Mesothelial cell of epicardium (in vitro differentiated cells): ENCODE results near the gene CAPN11. TPM values are rescaled to one million over a fixed set of nuclear protein-coding genes. Genes with fewer than 3 reads are reported as not detected.

Experiments
- DNase-seq, 2 experiments: peaks; one replicate each; pipeline ENCODE4 v3.0.0; 2021; ENCODE audit warnings: low spot score in 2 of 2; ENCODE audit not compliant: unreplicated experiment in 2 of 2
- H3K27ac Mint-ChIP-seq: 2 replicates; pipeline ENCODE4 v1.8.0; 2021; ENCODE audit warnings: mixed read lengths
- H3K27me3 Mint-ChIP-seq: 2 replicates; pipeline ENCODE4 v1.8.0; 2021; ENCODE audit warnings: low read depth, mixed read lengths
- H3K36me3 Mint-ChIP-seq: 2 replicates; pipeline ENCODE4 v1.8.0; 2021; ENCODE audit warnings: mixed read lengths
- H3K4me1 Mint-ChIP-seq: 2 replicates; pipeline ENCODE4 v1.8.0; 2021; ENCODE audit warnings: mixed read lengths
- H3K4me3 Mint-ChIP-seq: 2 replicates; pipeline ENCODE4 v1.8.0; 2021; ENCODE audit warnings: mild to moderate bottlenecking, moderate library complexity, mixed read lengths
- H3K9me3 Mint-ChIP-seq: 2 replicates; pipeline ENCODE4 v1.8.0; 2021; ENCODE audit warnings: mixed read lengths
- CTCF ChIP-seq: fragments of 200-600 bp; sonication (generic); IDR thresholded peaks from one replicate; pipeline ENCODE4 v1.5.0; 2021; ENCODE audit warnings: antibody characterized with exemption; ENCODE audit not compliant: unreplicated experiment
- total RNA-seq: library from RNA; stranded (reverse); gene quantifications from 3 replicates; pipeline ENCODE4 v1.2.1, GENCODE V29; 2021

The CAPN11 gene
- total RNA-seq, 1 donor from 2014 or later, result not detected

- H3K27ac Mint-ChIP-seq, result peak overlapping the region; percentile 57
- no peak overlapping the region for H3K4me3 Mint-ChIP-seq
- H3K36me3 Mint-ChIP-seq, result no peaks in the 10 kb centered on the region
- peaks cover 66% of the 10 kb centered on the region for H3K4me1 Mint-ChIP-seq
- no peak for DNase-seq
- H3K27me3 Mint-ChIP-seq, result no peaks in the 10 kb centered on the region
- H3K9me3 Mint-ChIP-seq, result no peaks in the 10 kb centered on the region
- TF ChIP-seq CTCF, result no peak
These were observed 37.8 kb upstream of the CAPN11 start for GRCh38 chr6:44120692-44121443.

- Mint-ChIP-seq H3K27me3 (no peaks in the 10 kb centered on the region), H3K4me1 (peaks cover 61% of the 10 kb centered on the region), H3K27ac (peak overlapping the region; percentile 75), H3K36me3 (no peaks in the 10 kb centered on the region), H3K9me3 (no peaks in the 10 kb centered on the region), H3K4me3 (peak overlapping the region; percentile 0)
- TF ChIP-seq CTCF, result no peak
- DNase-seq, result no peak
These were observed 35.8 kb upstream of the CAPN11 start for GRCh38 chr6:44122801-44123200.

GRCh38 chr6:44123544-44123943, 35.1 kb upstream of the CAPN11 start:
- DNase-seq, result no peak
- Mint-ChIP-seq H3K4me1 (peaks cover 61% of the 10 kb centered on the region), H3K9me3 (no peaks in the 10 kb centered on the region), H3K36me3 (no peaks in the 10 kb centered on the region), H3K4me3 (no peak overlapping the region), H3K27ac (no peak overlapping the region), H3K27me3 (no peaks in the 10 kb centered on the region)
- no peak for TF ChIP-seq CTCF

GRCh38 chr6:44126320-44127149, 32.1 kb upstream of the CAPN11 start:
- H3K36me3 Mint-ChIP-seq, result no peaks in the 10 kb centered on the region
- no peaks in the 10 kb centered on the region for H3K9me3 Mint-ChIP-seq
- peak in 1 of 2 experiments; percentile 64 for DNase-seq
- H3K4me1 Mint-ChIP-seq, result peaks cover 47% of the 10 kb centered on the region
- TF ChIP-seq CTCF, result no peak
- no peaks in the 10 kb centered on the region for H3K27me3 Mint-ChIP-seq
- peak overlapping the region; percentile 98 for H3K27ac Mint-ChIP-seq
- peak overlapping the region; percentile 96 for H3K4me3 Mint-ChIP-seq

GRCh38 chr6:44127186-44128019, 31.2 kb upstream of the CAPN11 start, which contains the start of the genes MRPL14 and TMEM63B:
Gene MRPL14 (minus strand): TSS chr6:44127452. CDS start chr6:44116611, 10,841 bp downstream.
Gene TMEM63B (plus strand): TSS chr6:44127554. CDS start chr6:44134585, 7,031 bp downstream.
- TF ChIP-seq CTCF, result no peak
- peak within 1 kb of the TSS; percentile 96 for H3K4me3 Mint-ChIP-seq
- no peaks in the 10 kb centered on the region for H3K9me3 Mint-ChIP-seq
- H3K36me3 Mint-ChIP-seq, result no peaks in the 10 kb centered on the region
- peak within 1 kb of the TSS; percentile 98 for H3K27ac Mint-ChIP-seq
- no peaks in the 10 kb centered on the region for H3K27me3 Mint-ChIP-seq
- peaks cover 44% of the 10 kb centered on the region for H3K4me1 Mint-ChIP-seq
- peak; percentile 90 to 94 for DNase-seq
